ENCODE data around the gene ZFHX2. TPM values are rescaled to one million over a fixed set of nuclear protein-coding genes. Genes with fewer than 3 reads are reported as not detected.

The ZFHX2 gene
- total RNA-seq, 6 experiments from 2014 or later, result 0.63 to 4.2 (median 1.7) TPM

DNA sequence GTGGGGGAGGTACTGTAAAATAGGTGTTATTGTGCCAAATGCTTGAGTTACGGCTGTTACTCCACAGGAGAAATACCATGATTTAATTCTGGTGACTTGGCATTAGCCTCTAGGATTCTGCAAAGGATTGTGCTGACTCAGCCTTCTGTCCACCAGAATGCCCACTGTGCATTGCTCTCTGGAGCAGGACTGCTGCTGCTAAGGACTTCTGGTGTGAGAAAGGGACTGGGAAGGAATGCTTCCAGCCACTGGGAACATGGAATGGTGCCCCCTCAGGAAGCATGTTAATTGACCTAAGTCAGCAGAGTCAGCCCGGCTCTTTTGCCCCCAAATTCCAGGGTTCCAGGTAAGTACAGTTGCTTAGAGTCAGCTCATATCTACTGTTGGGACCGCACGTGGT, 32.9 kb downstream of the ZFHX2 start:
- H3K36me3 Mint-ChIP-seq (ENCODE audit: low read depth), result no peaks in the 10 kb centered on the region
- no peak overlapping the region for H3K4me3 Mint-ChIP-seq
- peaks cover 8% of the 10 kb centered on the region for H3K27me3 Mint-ChIP-seq (ENCODE audit: insufficient read depth)
- DNase-seq, result no peak
- no peak overlapping the region for H3K27ac Mint-ChIP-seq
- TF ChIP-seq, protein P1, sequence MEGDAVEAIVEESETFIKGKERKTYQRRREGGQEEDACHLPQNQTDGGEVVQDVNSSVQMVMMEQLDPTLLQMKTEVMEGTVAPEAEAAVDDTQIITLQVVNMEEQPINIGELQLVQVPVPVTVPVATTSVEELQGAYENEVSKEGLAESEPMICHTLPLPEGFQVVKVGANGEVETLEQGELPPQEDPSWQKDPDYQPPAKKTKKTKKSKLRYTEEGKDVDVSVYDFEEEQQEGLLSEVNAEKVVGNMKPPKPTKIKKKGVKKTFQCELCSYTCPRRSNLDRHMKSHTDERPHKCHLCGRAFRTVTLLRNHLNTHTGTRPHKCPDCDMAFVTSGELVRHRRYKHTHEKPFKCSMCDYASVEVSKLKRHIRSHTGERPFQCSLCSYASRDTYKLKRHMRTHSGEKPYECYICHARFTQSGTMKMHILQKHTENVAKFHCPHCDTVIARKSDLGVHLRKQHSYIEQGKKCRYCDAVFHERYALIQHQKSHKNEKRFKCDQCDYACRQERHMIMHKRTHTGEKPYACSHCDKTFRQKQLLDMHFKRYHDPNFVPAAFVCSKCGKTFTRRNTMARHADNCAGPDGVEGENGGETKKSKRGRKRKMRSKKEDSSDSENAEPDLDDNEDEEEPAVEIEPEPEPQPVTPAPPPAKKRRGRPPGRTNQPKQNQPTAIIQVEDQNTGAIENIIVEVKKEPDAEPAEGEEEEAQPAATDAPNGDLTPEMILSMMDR (IDR thresholded peaks at IDR 0.05), result no peak
- H3K4me1 Mint-ChIP-seq (ENCODE audit: low read depth), result no peaks in the 10 kb centered on the region
- H3K9me3 Mint-ChIP-seq, result no peaks in the 10 kb centered on the region

DNA sequence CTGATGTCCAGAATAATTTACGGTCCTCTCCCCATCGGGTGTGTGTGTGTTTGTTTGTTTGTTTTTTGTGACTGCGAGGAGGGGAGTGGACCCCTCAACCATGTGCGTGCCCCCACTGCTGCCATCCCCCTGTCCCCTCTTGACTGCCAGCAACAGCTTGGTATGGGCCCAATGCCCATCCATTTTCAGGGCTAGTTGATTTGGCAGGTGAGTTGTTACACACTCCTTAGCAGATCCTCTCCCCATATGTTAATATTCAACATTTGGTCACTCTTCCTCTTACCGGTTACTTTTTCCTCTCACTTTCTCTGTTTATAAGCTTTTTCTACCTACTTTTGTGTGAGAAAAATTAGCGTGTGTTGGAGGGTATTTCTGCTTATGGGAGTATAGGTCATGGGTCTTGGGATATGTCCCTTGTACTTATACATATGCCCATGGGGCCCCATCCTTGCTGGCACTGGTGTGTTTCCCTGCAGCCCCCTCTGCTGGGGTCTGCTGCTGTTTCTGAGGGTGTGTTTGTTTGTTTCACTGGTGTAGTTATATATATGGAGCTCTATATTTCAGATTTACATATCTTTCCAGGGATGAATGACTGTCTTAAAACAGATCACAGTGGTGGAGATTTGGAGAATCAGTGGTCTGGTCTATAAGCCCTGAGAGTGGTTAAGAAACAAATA, 33.8 kb downstream of the ZFHX2 start:
- no peak overlapping the region for H3K27ac Mint-ChIP-seq
- TF ChIP-seq, protein P1 (IDR thresholded peaks at IDR 0.05), result no peak
- H3K4me1 Mint-ChIP-seq (ENCODE audit: low read depth), result no peaks in the 10 kb centered on the region
- no peaks in the 10 kb centered on the region for H3K36me3 Mint-ChIP-seq (ENCODE audit: low read depth)
- H3K27me3 Mint-ChIP-seq (ENCODE audit: insufficient read depth), result peaks cover 8% of the 10 kb centered on the region
- H3K4me3 Mint-ChIP-seq, result no peak overlapping the region
- DNase-seq, result no peak
- H3K9me3 Mint-ChIP-seq, result no peaks in the 10 kb centered on the region

DNA sequence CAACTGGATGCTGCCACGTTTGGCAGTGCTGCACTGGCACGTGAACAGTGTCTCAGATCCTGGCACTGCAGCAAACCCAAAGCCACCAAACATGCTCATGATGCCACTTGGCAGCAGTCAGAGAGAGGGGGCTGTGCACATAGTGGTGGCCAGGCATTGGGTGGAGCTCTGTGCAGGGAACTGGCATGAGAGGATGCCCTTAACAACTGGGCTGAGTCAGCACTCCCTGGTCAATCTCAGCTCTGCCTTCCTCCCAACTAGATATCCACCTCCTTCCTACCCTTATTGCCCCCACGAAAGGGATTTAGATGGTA, 37.0 kb downstream of the ZFHX2 start:
- Mint-ChIP-seq H3K9me3 (no peaks in the 10 kb centered on the region), H3K4me3 (no peak overlapping the region), H3K27ac (no peak overlapping the region), H3K27me3 (ENCODE audit: insufficient read depth) (peaks cover under 1% of the 10 kb centered on the region), H3K4me1 (ENCODE audit: low read depth) (no peaks in the 10 kb centered on the region), H3K36me3 (ENCODE audit: low read depth) (no peaks in the 10 kb centered on the region)
- DNase-seq, result no peak
- TF ChIP-seq, protein P1 (IDR thresholded peaks at IDR 0.05), result no peak

DNA sequence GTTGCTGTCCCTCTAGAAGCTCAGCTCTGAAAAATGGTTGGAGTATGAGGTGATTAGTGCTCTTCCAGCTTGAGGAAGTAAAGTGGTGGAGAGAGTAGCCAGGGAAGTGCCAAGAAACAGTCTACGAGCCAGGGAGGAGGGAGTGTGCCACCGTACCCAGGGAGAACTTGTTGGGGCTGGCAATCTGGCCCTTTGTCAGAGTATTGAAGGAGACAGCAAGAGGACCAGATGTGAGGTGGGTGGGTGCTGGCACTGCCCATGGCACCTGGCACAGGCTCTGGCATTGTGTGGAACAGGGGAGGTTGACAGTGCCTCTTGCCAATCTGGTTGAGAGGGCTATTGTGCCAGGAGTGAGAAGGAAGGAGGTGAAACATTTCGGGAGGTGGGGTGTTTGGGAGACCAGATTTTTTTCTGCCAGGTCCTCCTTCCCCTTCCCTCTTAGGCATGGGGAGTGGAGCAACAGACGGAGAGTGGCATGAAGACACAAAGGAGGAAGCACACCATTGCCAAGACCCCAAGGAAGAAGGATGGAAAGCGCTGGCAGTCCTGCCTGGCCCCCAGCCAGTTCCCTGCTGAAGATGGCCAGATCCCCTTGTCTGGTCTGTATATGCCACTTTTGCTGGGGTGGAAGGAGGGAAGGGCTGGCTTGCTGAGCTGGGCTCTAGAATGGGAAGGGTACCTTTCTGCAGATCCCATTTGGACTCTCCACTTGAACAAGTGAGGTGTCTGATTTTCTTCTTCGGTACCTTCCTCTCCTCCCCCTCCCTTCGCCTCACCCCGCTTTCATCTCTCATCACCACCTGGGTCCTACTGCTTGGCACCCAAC, 37.5 kb downstream of the ZFHX2 start:
- Mint-ChIP-seq H3K4me1 (ENCODE audit: low read depth) (no peaks in the 10 kb centered on the region), H3K36me3 (ENCODE audit: low read depth) (no peaks in the 10 kb centered on the region), H3K4me3 (no peak overlapping the region), H3K27ac (no peak overlapping the region), H3K27me3 (ENCODE audit: insufficient read depth) (no peaks in the 10 kb centered on the region; the same call in none of the 2 replicates), H3K9me3 (no peaks in the 10 kb centered on the region)
- TF ChIP-seq, protein P1 (IDR thresholded peaks at IDR 0.05), result no peak
- no peak for DNase-seq

DNA sequence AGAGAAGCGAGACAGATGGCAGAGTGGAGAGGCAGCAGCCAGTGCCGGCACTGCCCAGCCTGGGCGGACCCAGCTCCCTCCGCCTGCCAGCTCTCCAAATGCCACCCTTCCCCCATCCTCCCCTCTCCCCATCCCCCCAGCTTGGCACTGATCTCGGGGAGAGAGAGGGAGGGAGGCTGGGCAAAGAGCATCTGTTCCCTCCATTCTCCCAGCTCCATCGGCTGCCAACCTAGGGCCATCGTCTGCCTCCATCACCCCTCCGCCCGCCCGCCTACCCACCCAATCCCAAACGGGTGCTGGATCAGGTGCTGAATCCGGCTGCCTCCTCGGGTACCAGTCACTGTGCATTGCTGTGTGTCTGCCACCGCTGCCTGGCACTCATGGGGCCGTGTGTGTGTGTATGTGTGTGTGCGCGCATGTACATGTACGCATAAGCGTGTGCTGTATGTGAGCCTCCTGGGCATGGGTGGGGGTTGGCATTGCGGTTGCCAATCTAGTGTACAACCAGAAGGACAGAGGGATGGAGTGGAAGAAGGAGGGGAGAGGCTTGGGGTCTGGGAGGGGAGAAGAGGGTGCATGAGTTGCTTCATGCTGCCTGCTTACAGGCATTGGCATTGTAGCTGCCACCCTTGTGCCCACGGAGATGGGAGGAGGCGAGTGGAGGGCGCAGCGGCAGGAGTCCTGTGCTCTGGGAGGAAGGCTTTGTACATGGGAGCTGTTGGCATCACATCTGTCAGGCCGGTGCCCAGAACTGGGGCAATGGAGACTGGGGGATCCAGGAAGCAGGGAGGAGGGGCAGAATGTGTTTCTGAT, 38.4 kb downstream of the ZFHX2 start:
- TF ChIP-seq, protein P1 (IDR thresholded peaks at IDR 0.05), result no peak
- Mint-ChIP-seq H3K4me3 (no peak overlapping the region), H3K36me3 (ENCODE audit: low read depth) (no peaks in the 10 kb centered on the region), H3K27me3 (ENCODE audit: insufficient read depth) (no peaks in the 10 kb centered on the region; the same call in none of the 2 replicates), H3K9me3 (no peaks in the 10 kb centered on the region), H3K4me1 (ENCODE audit: low read depth) (no peaks in the 10 kb centered on the region), H3K27ac (no peak overlapping the region)
- no peak for DNase-seq

Measured in HFFc6 (cell line).